GM18507 (cell line): Measurements from ENCODE around the gene ECT2.
"Not testable (repeated sequence)": the region's sequence is repeated elsewhere in the genome, so short reads cannot be mapped to it uniquely, and the experiment has no call there.

Source experiments
- DNase-seq: peaks from one replicate; pipeline ENCODE4 v3.0.0; 2011; ENCODE audit warnings: low read depth; ENCODE audit not compliant: insufficient read length; ENCODE audit errors: extremely low spot score
- FAIRE-seq: peaks from 2 replicates; lab custom pipeline; 2011; peaks lifted over from hg19 to GRCh38; lab: Jason Lieb, UNC

Gene ECT2

GRCh38 chr3:172750368-172751174 lies at the start of gene ECT2:
Gene ECT2, plus strand, starts transcription at chr3:172750726. Its CDS starts 3,805 bp downstream, at chr3:172754531.
- DNase-seq (peak; percentile 90), FAIRE-seq (peak; percentile 100)

GRCh38 chr3:172700936-172701455 lies 49.5 kb upstream of the ECT2 start:
- DNase-seq: no peak
- no peak for FAIRE-seq

GRCh38 chr3:172701751-172702150 lies 48.8 kb upstream of the ECT2 start:
- FAIRE-seq (no peak), DNase-seq (no peak)

GRCh38 chr3:172702256-172702655 lies 48.3 kb upstream of the ECT2 start:
- FAIRE-seq: no peak
- no peak for DNase-seq

GRCh38 chr3:172702731-172703130 lies 47.8 kb upstream of the ECT2 start:
- not testable (repeated sequence) for FAIRE-seq, DNase-seq

GRCh38 chr3:172704001-172704400 lies 46.5 kb upstream of the ECT2 start:
- FAIRE-seq (no peak), DNase-seq (no peak)

- FAIRE-seq (no peak), DNase-seq (no peak)
These were observed 45.4 kb upstream of the ECT2 start for GRCh38 chr3:172705170-172705569.

- FAIRE-seq (no peak), DNase-seq (no peak)
These were observed 43.5 kb upstream of the ECT2 start for GRCh38 chr3:172707030-172707429.

- DNase-seq: no peak
- no peak for FAIRE-seq
These were observed 42.6 kb upstream of the ECT2 start for GRCh38 chr3:172707967-172708366.

GRCh38 chr3:172708921-172709773 lies 41.4 kb upstream of the ECT2 start:
- DNase-seq (no peak), FAIRE-seq (no peak)

GRCh38 chr3:172709774-172710663 lies 40.5 kb upstream of the ECT2 start:
- DNase-seq: no peak
- FAIRE-seq: no peak

- DNase-seq: peak; percentile 79
- peak; percentile 99 for FAIRE-seq
These were observed 39.7 kb upstream of the ECT2 start, which contains the start of gene NCEH1 for GRCh38 chr3:172710664-172711453. Gene NCEH1, minus strand, starts transcription at chr3:172711067. Its CDS starts 83 bp downstream, at chr3:172710984.

- FAIRE-seq: no peak
- no peak for DNase-seq
These were observed 39.1 kb upstream of the ECT2 start for GRCh38 chr3:172711454-172711795.

GRCh38 chr3:172713316-172713715 lies 37.2 kb upstream of the ECT2 start:
- FAIRE-seq (no peak), DNase-seq (no peak)

GRCh38 chr3:172716476-172716875 lies 34.0 kb upstream of the ECT2 start:
- no peak for DNase-seq
- FAIRE-seq: no peak

GRCh38 chr3:172717493-172718088 lies 32.9 kb upstream of the ECT2 start:
- FAIRE-seq (no peak), DNase-seq (no peak)

GRCh38 chr3:172722536-172723040 lies 27.9 kb upstream of the ECT2 start:
- not testable (repeated sequence) for DNase-seq, FAIRE-seq

GRCh38 chr3:172726380-172726779 lies 24.1 kb upstream of the ECT2 start:
- no peak for DNase-seq
- no peak for FAIRE-seq
